HepG2 (cell line): ENCODE results near the gene HEATR1. TPM values are rescaled to one million over a fixed set of nuclear protein-coding genes. Genes with fewer than 3 reads are reported as not detected.

Experiments
- ATAC-seq: fragments of 200-7000 bp; cut with Tn5 transposase; 3 replicates; pipeline ENCODE4 v1.9.1; 2020; ENCODE audit warnings: mild to moderate bottlenecking, moderate library complexity
- BruUV-seq: library from RNA; stranded (reverse); fragments of 400-500 nt; replicated peaks from 2 replicates; lab custom pipeline; 2021; lab: Mats Ljungman, UMichigan
- CTCF ChIA-PET: fragments of 300-600 bp; formaldehyde crosslinking; extraction: SDS; loops from one replicate; lab custom pipeline; 2021; ENCODE audit warnings: low total read pairs, inconsistent platforms, low intra/inter-chr PET ratio; lab: Yijun Ruan, JAX
- POLR2A ChIA-PET: fragments of 350-600 bp; sonication (Branson Sonifier 250); formaldehyde crosslinking; loops from one replicate; lab custom pipeline; 2020; ENCODE audit warnings: antibody characterized with exemption, inconsistent platforms; lab: Yijun Ruan, JAX
- DNase-seq: peaks from one replicate; pipeline ENCODE4 v3.0.0-alpha.2; 2015; ENCODE audit warnings: low spot score
- FAIRE-seq: peaks from 3 replicates; lab custom pipeline; 2011; peaks lifted over from hg19 to GRCh38; lab: Jason Lieb, UNC
- H2AFZ ChIP-seq: one replicate; pipeline ENCODE4 v1.6.1; 2011; ENCODE audit warnings: low read length, inconsistent platforms
- H3K27ac ChIP-seq: fragments of 300-600 bp; 3 replicates; pipeline ENCODE4 v1.8.0; 2011; ENCODE audit warnings: mixed run types, mild to moderate bottlenecking, mixed read lengths, low read length, inconsistent platforms; ENCODE audit not compliant: insufficient read depth; ENCODE audit errors: extremely low read length
- H3K27me3 ChIP-seq, 2 experiments: fragments of 200-600 bp in 1 of 2; 2 replicates in 1 of 2; 3 replicates in 1 of 2; pipeline versions ENCODE4 v1.6.0 to v1.8.0; 2011; ENCODE audit warnings: low read length in 2 of 2, mild to moderate bottlenecking in 2 of 2, moderate library complexity in 2 of 2, inconsistent platforms in 1 of 2; ENCODE audit not compliant: insufficient read depth in 2 of 2, control insufficient read depth in 1 of 2
- H3K36me3 ChIP-seq, 2 experiments: fragments of 200-600 bp in 1 of 2; replicated peaks in 1 of 2; 2 replicates in 1 of 2; 3 replicates in 1 of 2; pipeline versions ENCODE4 v1.5.1 to v1.8.0; 2011; ENCODE audit warnings: low read length in 2 of 2, inconsistent platforms in 1 of 2; ENCODE audit not compliant: insufficient read depth in 2 of 2, control insufficient read depth in 1 of 2
- H3K4me1 ChIP-seq: 2 replicates; pipeline ENCODE4 v1.5.1; 2012; ENCODE audit warnings: low read length, inconsistent platforms; ENCODE audit not compliant: insufficient read depth
- H3K4me2 ChIP-seq: 2 replicates; pipeline ENCODE4 v1.6.0; 2011; ENCODE audit warnings: low read depth, low read length, inconsistent platforms
- H3K4me3 ChIP-seq, 3 experiments: fragments of 200-600 bp in 1 of 3; sonication (generic), shearing (Covaris generic) in 1 of 3; replicated peaks in 1 of 3; 2 replicates each; pipeline ENCODE4 v1.5.1; 2011 to 2016; ENCODE audit warnings: low read length in 3 of 3, inconsistent platforms in 2 of 3, low read depth in 2 of 3, mild to moderate bottlenecking in 2 of 3, control low read depth in 1 of 3, mixed read lengths in 1 of 3; ENCODE audit not compliant: insufficient read depth in 1 of 3
- H3K79me2 ChIP-seq: one replicate; pipeline ENCODE4 v1.6.1; 2011; ENCODE audit warnings: low read length, inconsistent platforms; ENCODE audit not compliant: insufficient read depth
- H3K9ac ChIP-seq: 2 replicates; pipeline ENCODE4 v1.6.0; 2011; ENCODE audit warnings: mild to moderate bottlenecking, low read depth, low read length, inconsistent platforms; ENCODE audit not compliant: insufficient read depth
- H3K9me3 ChIP-seq: 2 replicates; pipeline ENCODE4 v1.5.1; 2012; ENCODE audit warnings: mild to moderate bottlenecking, low read length
- H4K20me1 ChIP-seq: 2 replicates; pipeline ENCODE4 v1.6.0; 2011; ENCODE audit warnings: inconsistent platforms, mild to moderate bottlenecking, low read length, moderate library complexity; ENCODE audit not compliant: insufficient read depth
- ELK4 ChIP-seq: sonication (generic); formaldehyde crosslinking; IDR thresholded peaks from 2 replicates; pipeline ENCODE4 v1.9.0; 2021; ENCODE audit warnings: missing genetic modification reagents, borderline replicate concordance
- FOXM1 ChIP-seq: sonication (generic); formaldehyde crosslinking; IDR thresholded peaks from 2 replicates; pipeline ENCODE4 v1.5.0; 2020; ENCODE audit warnings: missing genetic modification reagents
- IRF2 ChIP-seq: IDR thresholded peaks from 2 replicates; pipeline ENCODE4 v1.6.1; 2018; ENCODE audit warnings: missing genetic modification reagents, missing compliant biosample characterization
- MATR3 ChIP-seq: sonication (generic); formaldehyde crosslinking; IDR thresholded peaks from 2 replicates; pipeline ENCODE4 v1.4.0; 2020; ENCODE audit warnings: missing genetic modification reagents
- PAF1 ChIP-seq: IDR thresholded peaks from 2 replicates; pipeline ENCODE4 v1.6.1; 2016; ENCODE audit warnings: missing genetic modification reagents, missing compliant biosample characterization
- RXRA ChIP-seq: sonication (generic); formaldehyde crosslinking; IDR thresholded peaks from 2 replicates; pipeline ENCODE4 v1.5.1; 2020; ENCODE audit warnings: missing genetic modification reagents
- SAFB2 ChIP-seq: sonication (generic); formaldehyde crosslinking; IDR thresholded peaks from 2 replicates; pipeline ENCODE4 v1.5.1; 2020; ENCODE audit warnings: missing genetic modification reagents, low read depth, mild to moderate bottlenecking, borderline replicate concordance
- SIN3B ChIP-seq: fragments of 150-350 bp; IDR thresholded peaks from 2 replicates; pipeline ENCODE4 v1.6.1; 2014; ENCODE audit warnings: low read length
- TOE1 ChIP-seq: sonication (generic); formaldehyde crosslinking; IDR thresholded peaks from 2 replicates; pipeline ENCODE4 v1.4.0; 2020; ENCODE audit warnings: mild to moderate bottlenecking, missing genetic modification reagents
- ZMYM4 ChIP-seq: sonication (generic); formaldehyde crosslinking; IDR thresholded peaks from 2 replicates; pipeline ENCODE4 v1.8.1; 2023; ENCODE audit warnings: mild to moderate bottlenecking, missing genetic modification reagents
- ZNF550 ChIP-seq: sonication (generic); formaldehyde crosslinking; IDR thresholded peaks from 2 replicates; pipeline ENCODE4 v1.4.0; 2020; ENCODE audit warnings: mild to moderate bottlenecking, missing genetic modification reagents, borderline replicate concordance
- ZNF709 ChIP-seq: sonication (generic); formaldehyde crosslinking; IDR thresholded peaks from 2 replicates; pipeline ENCODE4 v1.5.0; 2020; ENCODE audit warnings: mild to moderate bottlenecking, missing genetic modification reagents
- WGBS: methylation state at CpG from one replicate; pipeline ENCODE4 v1.1.6; 2017; ENCODE audit warnings: low lambda C conversion rate; 5-methylcytosine and 5-hydroxymethylcytosine counted together
- in situ Hi-C: cut with HindIII; loops from 2 replicates; pipeline ENCODE4 v1.10.0; 2017; ENCODE audit warnings: low pct_unique_long_range_greater_than_20kb; ENCODE audit not compliant: extremely low pct_ligation_motif_present
- intact Hi-C: fragments of 100-400 bp; cut with micrococcal nuclease; formaldehyde crosslinking; loops from one replicate; pipeline ENCODE4 v1.10.0; 2022; ENCODE audit not compliant: unreplicated experiment
- polyA plus RNA-seq, 8 experiments: library from polyadenylated mRNA; depleted of rRNA in 3 of 8; stranded (reverse) in 7 of 8; unstranded in 1 of 8; fragments of >200 nt; fragmentation: Illumina TruSeq in 4 of 8; extraction: Trizol in 4 of 8; gene quantifications; 2 replicates each; pipeline versions ENCODE4 v1.2.1 to v1.2.3, GENCODE V29; 2011 to 2016; ENCODE audit warnings: low read depth in 4 of 8, missing spikeins in 1 of 8, mixed read lengths in 1 of 8; ENCODE audit not compliant: insufficient read depth in 1 of 8
- total RNA-seq, 5 experiments: library from RNA; depleted of rRNA; stranded (reverse); fragments of >200 nt; fragmentation: Illumina TruSeq; extraction: Trizol; gene quantifications; 2 replicates each; pipeline ENCODE4 v1.2.3, GENCODE V29; 2016; ENCODE audit warnings: low read depth in 1 of 5
- TF ChIP-seq, protein P1 (sequence below): sonication (generic); formaldehyde crosslinking; IDR thresholded peaks from 2 replicates; pipeline ENCODE4 v1.5.1; 2020; ENCODE audit warnings: mild to moderate bottlenecking, missing genetic modification reagents, moderate library complexity
- TF ChIP-seq, protein P2 (sequence below): sonication (generic); formaldehyde crosslinking; IDR thresholded peaks from 2 replicates; pipeline ENCODE4 v1.5.1; 2020; ENCODE audit warnings: missing genetic modification reagents, mild to moderate bottlenecking, borderline replicate concordance

HEATR1 gene
- total and polyA plus RNA-seq, 2 of the 13 experiments (the other 11 are each of a cell fraction or from before 2014, with no cell fraction given): 10.2 to 45.8 TPM

GRCh38 chr1:236589531-236589930 lies 14.8 kb downstream of the HEATR1 start:
- TF ChIP-seq FOXM1 (no peak), RXRA (CRISPR knock-in tag) (no peak), ZMYM4 (no peak), SIN3B (no peak), IRF2 (CRISPR knock-in tag) (no peak), SAFB2 (CRISPR knock-in tag) (no peak), MATR3 (CRISPR knock-in tag) (no peak), TOE1 (CRISPR knock-in tag) (no peak)
- ChIA-PET CTCF (no interaction called here), POLR2A (no interaction called here)
- 97% methylated on average over 4 of the region's 4 CpGs for WGBS
- in situ Hi-C loops: no loop called here
- H4K20me1 ChIP-seq: no peaks in the 10 kb centered on the region
- H3K9me3 ChIP-seq: no peaks in the 10 kb centered on the region
- H3K27ac ChIP-seq: no peak overlapping the region
- ATAC-seq (no peak), DNase-seq (no peak), FAIRE-seq (no peak)
- H3K79me2 ChIP-seq: no peaks in the 10 kb centered on the region
- H3K27me3 ChIP-seq: no peaks in the 10 kb centered on the region
- no peaks in the 10 kb centered on the region for H3K4me1 ChIP-seq
- no peak overlapping the region for H3K4me3 ChIP-seq
- H3K9ac ChIP-seq: no peak overlapping the region
- intact Hi-C loops: no loop called here
- BruUV-seq: no TSS peak
- no peak overlapping the region for H2AFZ ChIP-seq
- no peak overlapping the region for H3K4me2 ChIP-seq
- peaks cover 11 to 74% of the 10 kb centered on the region in 2 experiments for H3K36me3 ChIP-seq

DNA sequence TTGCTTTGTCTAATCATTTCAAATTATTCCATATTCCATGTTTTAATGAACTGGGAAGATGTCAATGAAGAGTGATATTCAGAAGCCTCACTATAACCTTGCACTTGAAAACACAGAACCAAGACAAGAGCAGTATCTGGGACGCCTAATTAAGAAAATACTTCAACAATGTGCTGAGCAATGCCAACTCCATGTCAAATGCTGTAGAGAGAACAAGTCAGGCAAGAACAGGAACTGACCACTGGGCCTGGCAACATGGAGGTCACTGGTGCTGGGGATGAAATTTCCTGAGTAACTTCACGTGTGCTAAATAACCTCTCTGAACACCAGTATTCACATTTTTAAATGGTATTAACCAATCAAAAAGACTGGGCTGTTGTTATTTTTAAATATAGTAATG lies 22.8 kb downstream of the HEATR1 start:
- Histone ChIP-seq H3K4me1 (no peaks in the 10 kb centered on the region), H3K9me3 (no peaks in the 10 kb centered on the region), H3K4me2 (no peak overlapping the region), H3K36me3 (peaks cover 17 to 69% of the 10 kb centered on the region in 2 experiments), H3K9ac (no peak overlapping the region), H3K4me3 (no peak overlapping the region), H2AFZ (no peak overlapping the region), H3K27ac (no peak overlapping the region), H3K79me2 (no peaks in the 10 kb centered on the region), H4K20me1 (no peaks in the 10 kb centered on the region; the same call in 1 of the 2 replicates), H3K27me3 (no peaks in the 10 kb centered on the region)
- FAIRE-seq (no peak), DNase-seq (no peak), ATAC-seq (no peak)
- POLR2A ChIA-PET: no interaction called here
- in situ Hi-C loops: no loop called here
- BruUV-seq: no TSS peak
- intact Hi-C loops: no loop called here
- CTCF ChIA-PET: no interaction called here
- 58% methylated on average over 2 of the region's 2 CpGs for WGBS
- TF ChIP-seq PAF1 (no peak), ZNF550 (CRISPR knock-in tag) (no peak), ZNF709 (no peak), ELK4 (CRISPR knock-in tag) (no peak)
- TF ChIP-seq, protein P1, sequence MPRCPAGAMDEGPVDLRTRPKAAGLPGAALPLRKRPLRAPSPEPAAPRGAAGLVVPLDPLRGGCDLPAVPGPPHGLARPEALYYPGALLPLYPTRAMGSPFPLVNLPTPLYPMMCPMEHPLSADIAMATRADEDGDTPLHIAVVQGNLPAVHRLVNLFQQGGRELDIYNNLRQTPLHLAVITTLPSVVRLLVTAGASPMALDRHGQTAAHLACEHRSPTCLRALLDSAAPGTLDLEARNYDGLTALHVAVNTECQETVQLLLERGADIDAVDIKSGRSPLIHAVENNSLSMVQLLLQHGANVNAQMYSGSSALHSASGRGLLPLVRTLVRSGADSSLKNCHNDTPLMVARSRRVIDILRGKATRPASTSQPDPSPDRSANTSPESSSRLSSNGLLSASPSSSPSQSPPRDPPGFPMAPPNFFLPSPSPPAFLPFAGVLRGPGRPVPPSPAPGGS (CRISPR knock-in tag): no peak
- TF ChIP-seq, protein P2, sequence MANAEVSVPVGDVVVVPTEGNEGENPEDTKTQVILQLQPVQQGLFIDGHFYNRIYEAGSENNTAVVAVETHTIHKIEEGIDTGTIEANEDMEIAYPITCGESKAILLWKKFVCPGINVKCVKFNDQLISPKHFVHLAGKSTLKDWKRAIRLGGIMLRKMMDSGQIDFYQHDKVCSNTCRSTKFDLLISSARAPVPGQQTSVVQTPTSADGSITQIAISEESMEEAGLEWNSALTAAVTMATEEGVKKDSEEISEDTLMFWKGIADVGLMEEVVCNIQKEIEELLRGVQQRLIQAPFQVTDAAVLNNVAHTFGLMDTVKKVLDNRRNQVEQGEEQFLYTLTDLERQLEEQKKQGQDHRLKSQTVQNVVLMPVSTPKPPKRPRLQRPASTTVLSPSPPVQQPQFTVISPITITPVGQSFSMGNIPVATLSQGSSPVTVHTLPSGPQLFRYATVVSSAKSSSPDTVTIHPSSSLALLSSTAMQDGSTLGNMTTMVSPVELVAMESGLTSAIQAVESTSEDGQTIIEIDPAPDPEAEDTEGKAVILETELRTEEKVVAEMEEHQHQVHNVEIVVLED (CRISPR knock-in tag): no peak
